Ecto neural progenitor cell (in vitro differentiated cells): ENCODE measurements around the gene NEMP1.
"Not testable (repeated sequence)": the region's sequence is repeated elsewhere in the genome, so short reads cannot be mapped to it uniquely, and the experiment has no call there.

Source experiments
- DNase-seq: peaks from one replicate; pipeline ENCODE4 v3.0.0-alpha.2; 2018; ENCODE audit warnings: low spot score

NEMP1 gene

GRCh38 chr12:57053901-57054300, 24.7 kb downstream of the NEMP1 start:
- not testable (repeated sequence) for DNase-seq

GRCh38 chr12:57053146-57053545, 25.4 kb downstream of the NEMP1 start:
- not testable (repeated sequence) for DNase-seq

DNA sequence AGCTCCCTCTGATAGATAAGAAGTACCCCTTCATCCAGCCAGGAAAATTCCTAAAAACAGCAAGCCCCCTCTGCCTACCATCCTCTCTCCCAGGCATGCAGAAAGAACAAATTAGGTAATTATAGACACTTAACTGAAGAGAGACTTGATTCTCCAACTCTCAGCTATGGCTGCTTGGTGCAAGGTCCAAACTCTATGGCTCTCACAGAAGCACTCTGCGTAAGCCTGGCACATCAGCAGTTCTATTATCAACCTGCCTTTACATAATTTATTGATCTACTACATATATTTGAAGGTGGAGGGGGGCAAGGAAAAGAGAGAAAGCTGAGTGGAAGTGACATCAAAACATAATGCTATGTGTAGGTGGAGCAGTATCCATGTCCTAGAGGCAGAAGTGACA, 27.6 kb downstream of the NEMP1 start:
- no peak for DNase-seq

DNA sequence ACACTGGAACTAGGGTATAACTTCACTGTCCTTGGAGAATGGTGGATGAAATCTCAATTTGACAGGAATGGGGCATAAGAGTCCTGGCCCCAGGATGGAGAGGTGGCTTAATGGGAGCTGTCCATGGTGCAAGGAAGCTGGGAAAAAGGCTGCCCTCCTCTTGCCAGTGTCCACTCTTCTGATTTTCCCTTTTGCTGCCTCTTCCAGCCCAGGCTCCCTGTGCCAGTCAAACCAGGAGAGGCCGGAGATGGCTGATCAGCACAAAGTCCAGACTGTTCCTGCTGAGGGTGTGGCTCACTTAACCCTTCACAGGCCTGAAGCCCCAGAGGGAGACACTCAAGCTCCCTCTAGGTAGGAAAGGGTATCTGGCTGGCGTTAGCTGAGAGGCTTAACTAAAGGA, 28.7 kb downstream of the NEMP1 start, which contains the start of gene MYO1A:
MYO1A (minus strand) TSS at position 240 of the 400 bp plus-strand sequence. CDS start 1,806 bp downstream, outside the sequence.
- DNase-seq = no peak

DNA sequence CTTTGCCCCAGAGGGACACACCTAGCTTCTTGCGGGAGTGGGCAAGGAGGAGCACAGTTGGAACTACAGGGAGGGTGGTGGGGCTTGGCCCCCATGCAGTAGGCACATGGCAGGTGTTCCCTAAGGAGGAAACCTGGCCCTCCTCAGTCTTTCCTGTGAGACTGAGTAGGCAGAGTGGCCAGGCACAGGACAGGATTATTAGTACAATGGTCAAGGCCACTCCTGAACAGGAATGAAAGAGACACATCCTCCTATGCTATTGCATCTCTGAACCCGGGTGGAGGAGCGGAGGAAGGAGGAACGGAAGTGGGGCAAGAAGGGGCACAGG, 29.5 kb downstream of the NEMP1 start:
- no peak for DNase-seq

DNA sequence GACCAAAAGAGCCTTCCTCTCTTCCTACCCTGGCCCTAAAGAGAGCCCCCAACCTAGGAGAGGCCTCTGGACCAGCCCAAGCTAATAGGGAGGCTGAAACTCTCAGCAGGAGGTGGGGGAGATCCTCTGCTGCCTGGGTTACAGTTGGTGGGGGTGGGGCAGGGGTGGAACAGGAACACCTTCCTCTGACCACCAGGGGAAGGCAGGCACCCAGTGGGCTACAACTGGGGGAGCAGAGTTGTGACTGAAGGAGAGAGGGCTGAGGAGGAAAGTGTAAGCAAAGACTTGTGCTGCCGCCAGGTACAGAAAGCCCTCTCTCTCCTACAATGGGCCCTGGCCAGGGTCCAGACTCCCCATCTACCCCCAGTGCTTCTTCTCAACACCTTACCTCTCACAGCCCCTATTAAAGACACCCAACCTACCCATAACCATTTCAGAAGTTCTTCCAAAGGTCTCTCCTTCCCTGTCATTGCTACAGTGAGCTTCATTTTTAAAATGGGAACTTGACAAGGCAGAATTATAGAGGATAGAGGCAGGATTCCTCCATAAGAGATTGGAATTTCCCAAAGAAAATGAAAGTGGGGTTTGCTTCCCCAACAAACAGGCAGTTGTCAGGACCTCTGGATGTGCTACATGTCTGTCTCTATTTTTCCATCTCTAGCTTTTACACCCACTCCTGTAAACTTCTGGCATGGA, 30.0 kb downstream of the NEMP1 start:
- DNase-seq = no peak

DNA sequence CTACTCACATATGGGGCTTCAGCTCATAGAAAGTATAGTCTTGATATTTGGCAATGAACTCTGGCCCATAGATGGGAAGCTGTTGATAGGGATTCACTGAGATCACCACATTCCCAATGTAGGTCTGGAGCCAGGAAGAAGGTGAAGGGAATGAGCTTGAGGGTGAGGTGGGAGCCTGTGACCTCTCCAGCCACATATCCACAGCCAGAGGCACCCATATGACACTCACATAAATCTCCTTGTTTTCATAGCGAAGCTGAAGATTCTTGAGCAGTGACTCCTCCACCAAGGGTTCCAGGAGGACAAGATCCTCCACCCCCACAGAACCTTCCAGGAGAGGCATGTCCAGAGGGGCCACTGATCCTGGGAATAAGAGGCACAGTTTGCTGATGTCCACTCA, 30.6 kb downstream of the NEMP1 start:
- no peak for DNase-seq

- no peak for DNase-seq
Measured at GRCh38 chr12:57046947-57047890, 31.4 kb downstream of the NEMP1 start.

GRCh38 chr12:57046086-57046791, 32.4 kb downstream of the NEMP1 start:
- DNase-seq = no peak

GRCh38 chr12:57044889-57045288, 33.7 kb downstream of the NEMP1 start:
- DNase-seq = no peak

DNA sequence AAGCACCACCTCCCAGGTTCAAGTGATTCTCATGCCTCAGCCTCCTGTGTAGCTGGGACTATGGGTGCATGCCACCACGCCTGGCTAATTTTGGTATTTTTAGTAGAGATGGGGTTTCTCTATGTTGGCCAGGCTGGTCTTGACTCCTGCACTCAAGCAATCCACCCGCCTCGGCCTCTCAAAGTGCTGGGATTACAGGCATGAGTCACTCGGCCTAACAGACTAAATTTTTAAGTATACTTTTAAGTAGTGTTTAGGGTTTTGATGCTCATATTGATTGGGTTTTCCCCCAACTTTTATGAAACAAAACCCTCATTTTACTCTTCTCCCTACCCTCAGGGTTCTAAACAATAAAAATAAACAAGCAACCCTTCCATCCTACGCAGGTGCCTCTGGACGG, 34.1 kb downstream of the NEMP1 start:
- DNase-seq = no peak

DNA sequence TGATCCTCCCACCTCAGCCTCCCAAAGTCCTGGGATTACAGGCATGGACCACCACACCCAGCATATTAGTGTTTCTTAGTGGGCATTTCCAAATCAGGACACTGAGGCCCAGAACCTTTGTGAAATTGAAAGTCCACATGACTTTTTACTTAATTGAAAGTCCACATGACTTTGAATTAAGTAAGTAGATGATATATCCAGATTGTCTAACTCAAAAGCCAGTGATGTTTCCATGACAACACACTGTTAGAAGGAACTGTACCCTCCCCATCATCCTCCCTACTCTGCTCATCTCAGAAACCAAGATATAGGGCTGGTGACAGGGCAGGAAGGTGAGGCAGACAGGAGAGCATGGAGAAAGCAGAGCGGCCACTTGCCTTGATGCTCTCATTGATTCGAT, 35.9 kb downstream of the NEMP1 start:
- DNase-seq = no peak

GRCh38 chr12:57040750-57041149, 37.8 kb downstream of the NEMP1 start:
- DNase-seq = no peak

GRCh38 chr12:57040211-57040610, 38.4 kb downstream of the NEMP1 start:
- no peak for DNase-seq

DNA sequence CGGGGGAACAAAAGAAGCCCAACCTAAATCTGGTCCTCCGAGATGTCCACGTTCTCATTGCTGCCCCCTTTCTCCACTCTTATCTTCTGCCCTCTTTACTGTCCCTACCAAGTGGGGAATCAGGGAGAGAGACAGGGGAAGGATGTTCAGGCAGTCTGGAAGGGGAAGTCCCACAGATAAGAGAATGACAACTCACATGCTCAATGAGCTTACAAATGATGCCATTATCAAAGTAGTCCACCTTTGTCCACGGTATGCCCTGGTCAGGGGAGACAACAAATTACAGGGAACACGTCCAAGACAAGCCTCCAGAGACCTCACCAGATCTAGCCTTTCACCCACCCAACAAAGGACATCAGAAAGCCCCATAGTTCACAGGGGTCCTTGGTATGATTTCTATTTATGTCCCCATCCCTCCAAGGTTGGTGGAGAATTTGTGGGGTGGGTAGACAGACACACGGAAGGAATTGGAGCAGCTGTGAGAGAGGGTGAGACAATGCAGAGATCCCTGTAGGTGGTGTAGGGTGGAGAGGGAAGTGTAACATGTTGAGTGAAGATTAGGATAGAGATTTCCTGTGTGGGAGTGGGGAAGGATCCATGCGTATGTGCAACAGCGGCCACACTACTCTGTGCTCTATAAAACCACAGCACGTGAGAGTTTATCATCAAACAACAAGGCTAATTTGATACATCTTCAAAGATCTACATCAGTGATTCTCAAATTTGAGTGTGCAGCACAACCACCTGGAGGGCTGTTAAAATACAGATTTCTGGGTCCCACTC, 39.4 kb downstream of the NEMP1 start:
- DNase-seq = no peak

DNA sequence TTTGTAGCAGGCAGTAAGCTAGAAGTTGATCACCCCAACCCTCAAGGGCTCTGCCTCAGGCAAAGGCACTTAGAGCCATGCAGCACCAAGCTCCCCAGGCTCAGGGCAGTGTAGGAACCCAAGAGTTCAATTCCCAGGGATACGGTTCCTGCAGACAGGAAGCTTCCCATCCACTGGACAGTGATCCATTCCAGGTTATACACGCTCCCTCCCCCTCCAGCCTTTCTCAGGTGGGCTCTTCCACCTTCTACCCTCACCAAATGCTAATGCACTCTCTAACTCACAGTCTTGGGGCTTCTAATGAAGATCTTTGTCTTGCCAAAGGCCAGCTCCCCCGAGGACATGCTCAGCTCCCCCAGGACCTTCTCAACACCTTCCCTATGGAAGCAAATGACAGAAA, 41.3 kb downstream of the NEMP1 start:
- no peak for DNase-seq

- no peak for DNase-seq
Measured at GRCh38 chr12:57033431-57033830, 45.2 kb downstream of the NEMP1 start.

- no peak for DNase-seq
Measured at GRCh38 chr12:57031789-57032188, 46.8 kb downstream of the NEMP1 start.

DNA sequence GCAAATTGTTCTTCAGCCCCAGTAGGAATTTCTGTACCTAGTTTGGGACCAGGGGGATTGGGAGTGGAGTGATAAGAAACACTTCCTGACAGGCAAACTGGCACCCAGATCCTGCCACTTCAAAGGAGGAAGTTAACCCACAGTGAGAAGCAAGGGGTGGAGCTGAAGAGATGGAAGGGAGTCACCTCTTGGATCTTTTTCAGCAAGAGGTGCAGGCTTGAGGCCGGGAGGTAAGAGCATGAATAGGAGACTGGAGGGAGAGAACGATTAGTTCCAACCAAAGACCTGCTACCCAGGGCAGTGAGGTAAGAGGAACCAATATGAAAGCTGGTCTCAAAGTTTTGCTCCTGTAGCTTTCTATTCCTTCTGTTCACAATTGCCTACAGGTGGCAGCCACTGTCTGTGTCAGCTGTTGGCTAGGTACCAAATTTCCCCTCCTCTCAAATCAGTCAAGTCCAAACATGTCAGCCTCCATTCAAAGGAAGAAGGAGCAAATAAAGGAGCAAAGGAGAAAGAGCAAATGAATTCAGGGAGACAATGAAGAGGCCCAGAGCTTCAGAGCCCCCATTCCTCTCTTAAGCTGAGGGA, 47.4 kb downstream of the NEMP1 start:
- DNase-seq = no peak

GRCh38 chr12:57029457-57029856, 49.1 kb downstream of the NEMP1 start:
- no peak for DNase-seq

DNA sequence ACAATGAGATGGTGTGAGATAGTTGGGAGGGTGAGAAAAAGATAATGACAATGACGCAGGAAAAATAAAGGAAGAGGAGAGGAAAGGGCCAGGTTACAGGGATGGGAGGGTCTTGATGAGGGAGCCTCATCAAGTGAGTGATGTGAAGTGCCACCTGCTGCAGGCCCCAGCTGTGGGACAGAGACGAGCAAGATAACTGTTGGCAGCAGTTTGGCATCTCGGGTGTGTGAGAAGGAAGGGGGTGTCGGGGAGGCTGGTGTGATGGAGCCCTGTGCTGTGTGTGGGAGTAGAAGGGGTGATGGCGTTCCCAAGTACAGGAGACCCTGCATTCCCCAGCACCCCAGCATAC, 50.8 kb downstream of the NEMP1 start:
- DNase-seq = no peak
